HepG2 (cell line): ENCODE results near the gene CCL3. TPM values are rescaled to one million over a fixed set of nuclear protein-coding genes. Genes with fewer than 3 reads are reported as not detected.

Source experiments
- CENPBD1 ChIP-seq: sonication (generic); formaldehyde crosslinking; IDR thresholded peaks from 2 replicates; pipeline ENCODE4 v1.8.0; 2022; ENCODE audit warnings: missing genetic modification reagents, low read depth, mild to moderate bottlenecking, borderline replicate concordance
- CREB1 ChIP-seq, 2 experiments: fragments of 450-650 bp in 1 of 2; IDR thresholded peaks; 2 replicates each; pipeline ENCODE4 v1.6.1; 2016 to 2017; ENCODE audit warnings: control low read depth in 1 of 2, mild to moderate bottlenecking in 1 of 2, missing compliant biosample characterization in 1 of 2, missing genetic modification characterization in 1 of 2
- HMGXB3 ChIP-seq: sonication (generic); formaldehyde crosslinking; IDR thresholded peaks from 2 replicates; pipeline ENCODE4 v1.4.0; 2020; ENCODE audit warnings: missing genetic modification reagents, borderline replicate concordance
- KMT2A ChIP-seq: sonication (generic); formaldehyde crosslinking; IDR thresholded peaks from 2 replicates; pipeline ENCODE4 v1.4.0; 2020; ENCODE audit warnings: missing genetic modification reagents
- MTA3 ChIP-seq: sonication (generic); formaldehyde crosslinking; IDR thresholded peaks from 2 replicates; pipeline ENCODE4 v1.4.0; 2020; ENCODE audit warnings: missing genetic modification reagents
- PRMT3 ChIP-seq: sonication (generic); formaldehyde crosslinking; IDR thresholded peaks from 2 replicates; pipeline ENCODE4 v1.8.1; 2022; ENCODE audit warnings: low read depth, mild to moderate bottlenecking, moderate library complexity, missing genetic modification reagents, borderline replicate concordance
- RXRA ChIP-seq: sonication (generic); formaldehyde crosslinking; IDR thresholded peaks from 2 replicates; pipeline ENCODE4 v1.5.1; 2020; ENCODE audit warnings: missing genetic modification reagents
- SIX4 ChIP-seq: sonication (generic); formaldehyde crosslinking; IDR thresholded peaks from 2 replicates; pipeline ENCODE4 v1.4.0; 2020; ENCODE audit warnings: missing genetic modification reagents
- TEF ChIP-seq: sonication (generic); formaldehyde crosslinking; IDR thresholded peaks from 2 replicates; pipeline ENCODE4 v1.5.0; 2020; ENCODE audit warnings: missing genetic modification reagents
- ZNF276 ChIP-seq: sonication (generic); formaldehyde crosslinking; IDR thresholded peaks from 2 replicates; pipeline ENCODE4 v1.4.0; 2020; ENCODE audit warnings: mild to moderate bottlenecking, low read depth, missing genetic modification reagents
- polyA plus RNA-seq, 8 experiments: library from polyadenylated mRNA; depleted of rRNA in 3 of 8; stranded (reverse) in 7 of 8; unstranded in 1 of 8; fragments of >200 nt; fragmentation: Illumina TruSeq in 4 of 8; extraction: Trizol in 4 of 8; gene quantifications; 2 replicates each; pipeline versions ENCODE4 v1.2.1 to v1.2.3, GENCODE V29; 2011 to 2016; ENCODE audit warnings: low read depth in 4 of 8, missing spikeins in 1 of 8, mixed read lengths in 1 of 8; ENCODE audit not compliant: insufficient read depth in 1 of 8
- total RNA-seq, 5 experiments: library from RNA; depleted of rRNA; stranded (reverse); fragments of >200 nt; fragmentation: Illumina TruSeq; extraction: Trizol; gene quantifications; 2 replicates each; pipeline ENCODE4 v1.2.3, GENCODE V29; 2016; ENCODE audit warnings: low read depth in 1 of 5

The CCL3 gene
- total and polyA plus RNA-seq, 2 of the 13 experiments (the other 11 are each of a cell fraction or from before 2014, with no cell fraction given), result not detected

- TF ChIP-seq CENPBD1 (CRISPR knock-in tag), result no peak
- TF ChIP-seq PRMT3 (CRISPR knock-in tag), result no peak
- no peak for TF ChIP-seq HMGXB3 (CRISPR knock-in tag)
- TF ChIP-seq SIX4, result no peak
- TF ChIP-seq KMT2A (CRISPR knock-in tag), result no peak
- no peak for TF ChIP-seq CREB1 (IDR thresholded peaks at IDR 0.05)
- no peak for TF ChIP-seq CREB1 (CRISPR knock-in tag; IDR thresholded peaks at IDR 0.05)
- no peak for TF ChIP-seq MTA3
- no peak for TF ChIP-seq RXRA
- no peak for TF ChIP-seq TEF (CRISPR knock-in tag)
- no peak for TF ChIP-seq ZNF276 (CRISPR knock-in tag)
Observed at GRCh38 chr17:36092230-36092629, 2.3 kb upstream of the CCL3 start (continued).
